ENCODE data around the gene FGF11.

FGF11 gene

GRCh38 chr17:7439462-7440112 lies at the start of gene FGF11:
FGF11 (plus strand) TSS chr17:7439512; CDS start chr17:7439621, 109 bp downstream.
- DNase-seq, result no peak

DNA sequence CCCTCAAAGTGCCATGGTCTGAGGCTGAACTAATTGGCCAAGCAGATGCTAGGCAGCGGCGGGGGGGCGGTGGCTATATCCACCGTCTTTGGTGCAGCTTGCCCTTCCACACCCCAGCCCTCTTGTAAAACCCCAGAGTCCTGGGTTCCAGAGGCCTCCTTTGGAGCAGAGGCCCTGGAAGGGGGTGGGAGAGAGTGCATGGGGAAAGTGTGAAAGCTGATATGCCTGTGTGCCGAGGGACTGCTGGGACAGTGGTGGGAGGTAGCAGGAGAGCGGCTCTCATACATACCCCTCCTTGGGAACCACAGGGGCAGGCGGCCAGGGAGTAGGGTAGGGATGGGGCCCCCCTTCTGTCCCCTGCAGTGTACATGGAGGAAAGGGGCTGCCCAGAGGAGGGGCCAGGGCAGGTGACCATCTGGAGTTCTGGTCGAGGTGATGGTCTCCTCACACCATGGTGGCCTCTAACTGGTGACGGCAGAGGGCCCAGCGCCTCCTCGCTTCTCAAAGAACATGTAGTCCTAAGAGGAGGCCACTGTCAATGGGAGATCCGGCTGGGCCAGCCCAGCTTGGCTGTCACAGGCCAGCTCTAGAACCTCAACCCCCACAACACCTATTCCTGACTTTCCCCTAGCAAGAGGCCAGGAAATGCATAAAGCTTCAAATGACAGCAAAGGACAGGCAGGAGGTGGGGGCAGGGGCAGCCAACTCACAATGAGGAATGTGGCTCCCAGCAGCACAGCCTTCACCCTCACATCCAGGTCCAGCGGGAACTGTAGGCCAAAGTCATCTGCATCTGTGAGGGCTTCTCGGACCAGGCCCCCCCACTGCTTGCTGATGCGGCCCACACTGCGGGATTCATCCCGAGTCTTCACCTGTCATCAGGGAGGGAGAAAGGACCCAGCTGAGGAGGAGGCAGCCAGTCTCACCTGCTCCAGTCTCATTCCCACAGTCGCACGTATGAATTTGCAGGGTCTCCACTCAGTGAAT lies 49.1 kb upstream of the FGF11 start:
- no peak for DNase-seq

- no peak for DNase-seq
Observed at GRCh38 chr17:7391307-7391706, 48.0 kb upstream of the FGF11 start.

- no peak for DNase-seq
Observed at GRCh38 chr17:7392696-7393612, 46.4 kb upstream of the FGF11 start.

DNA sequence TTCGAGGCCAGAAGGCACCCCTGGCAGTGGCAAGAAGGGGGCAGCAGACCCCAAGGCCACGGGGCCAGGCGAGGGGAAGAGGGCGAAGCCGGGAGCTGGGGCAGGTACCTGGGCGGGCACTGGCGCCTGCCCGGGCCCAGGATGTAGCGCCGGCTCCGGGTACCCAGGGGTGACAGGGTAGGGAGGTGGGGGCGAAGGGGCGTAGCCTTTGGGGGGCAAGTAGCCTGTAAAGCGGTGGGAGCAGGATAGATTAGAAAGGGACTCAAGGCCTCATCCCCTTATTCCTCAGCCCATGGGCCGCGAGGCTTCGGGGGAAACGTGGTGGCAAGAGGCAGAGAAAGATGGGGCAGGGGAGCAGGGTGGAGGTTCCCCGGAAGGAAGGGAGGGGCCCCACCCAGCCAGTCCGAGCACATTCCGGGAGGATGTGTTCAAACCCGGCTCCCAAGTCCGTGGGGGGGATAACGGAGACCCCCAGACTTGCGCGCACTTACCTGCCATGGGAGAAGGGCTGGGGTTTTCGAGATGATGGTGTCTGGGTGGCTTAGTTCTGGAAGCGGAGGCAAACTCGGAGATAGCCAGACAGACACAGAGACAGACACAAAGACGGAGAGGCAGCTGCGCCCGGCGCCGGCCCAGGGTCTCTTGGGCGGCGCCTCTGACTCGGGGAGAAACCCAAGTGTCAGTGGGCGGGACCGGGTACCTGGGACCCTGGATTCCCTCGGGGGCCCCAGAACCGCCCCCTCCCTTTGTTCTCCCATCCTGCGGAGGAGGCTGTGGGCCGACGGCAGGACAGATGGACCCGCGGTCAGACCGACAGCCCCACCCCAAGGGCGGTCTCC lies 45.5 kb upstream of the FGF11 start:
- peak; percentile 66 for DNase-seq

- DNase-seq, result peak; percentile 62
Observed at GRCh38 chr17:7394452-7395191, 44.7 kb upstream of the FGF11 start, which contains the start of gene PLSCR3. PLSCR3 (minus strand) TSS chr17:7394525; CDS start chr17:7394110, 415 bp downstream.

DNA sequence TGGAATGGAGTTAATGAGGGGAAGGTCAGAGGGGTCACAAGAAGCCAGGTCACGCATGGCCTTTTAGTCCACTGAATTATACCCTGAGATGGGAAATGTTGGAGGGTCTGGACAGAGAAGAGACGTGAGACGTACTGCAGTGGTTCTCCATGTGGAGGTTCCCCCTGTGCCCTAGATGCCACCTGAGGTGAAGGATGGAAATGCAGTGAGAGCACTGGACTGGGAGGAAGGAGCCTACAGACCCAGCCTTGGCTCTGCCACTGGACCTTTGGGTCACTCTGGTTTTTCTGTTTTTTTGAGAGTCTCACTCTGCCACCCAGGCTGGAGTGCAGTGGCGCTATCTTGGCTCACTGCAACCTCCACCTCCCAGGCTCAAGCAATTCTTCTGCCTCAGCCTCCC lies 43.2 kb upstream of the FGF11 start:
- no peak for DNase-seq

- no peak for DNase-seq
Observed at GRCh38 chr17:7398612-7399011, 40.7 kb upstream of the FGF11 start.

GRCh38 chr17:7403043-7403726 lies 36.1 kb upstream of the FGF11 start:
- no peak for DNase-seq

DNA sequence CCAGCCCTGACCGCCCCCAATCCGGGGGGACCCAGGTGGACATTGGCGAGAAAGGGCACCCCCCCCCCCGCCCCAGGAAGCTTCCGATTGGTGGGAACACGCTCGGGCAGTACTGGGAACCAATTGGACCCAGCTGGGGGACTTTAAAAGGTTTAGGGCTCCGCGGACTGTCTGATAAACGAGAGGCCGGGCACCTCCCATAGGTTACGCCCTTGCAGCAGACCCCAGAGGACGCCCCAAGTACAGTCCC lies 35.7 kb upstream of the FGF11 start:
- no peak for DNase-seq

GRCh38 chr17:7403977-7404736 lies 35.2 kb upstream of the FGF11 start, which contains the start of gene TMEM256:
TMEM256 (minus strand) TSS chr17:7404097; CDS start chr17:7404084, 13 bp downstream.
- peak; percentile 97 for DNase-seq

DNA sequence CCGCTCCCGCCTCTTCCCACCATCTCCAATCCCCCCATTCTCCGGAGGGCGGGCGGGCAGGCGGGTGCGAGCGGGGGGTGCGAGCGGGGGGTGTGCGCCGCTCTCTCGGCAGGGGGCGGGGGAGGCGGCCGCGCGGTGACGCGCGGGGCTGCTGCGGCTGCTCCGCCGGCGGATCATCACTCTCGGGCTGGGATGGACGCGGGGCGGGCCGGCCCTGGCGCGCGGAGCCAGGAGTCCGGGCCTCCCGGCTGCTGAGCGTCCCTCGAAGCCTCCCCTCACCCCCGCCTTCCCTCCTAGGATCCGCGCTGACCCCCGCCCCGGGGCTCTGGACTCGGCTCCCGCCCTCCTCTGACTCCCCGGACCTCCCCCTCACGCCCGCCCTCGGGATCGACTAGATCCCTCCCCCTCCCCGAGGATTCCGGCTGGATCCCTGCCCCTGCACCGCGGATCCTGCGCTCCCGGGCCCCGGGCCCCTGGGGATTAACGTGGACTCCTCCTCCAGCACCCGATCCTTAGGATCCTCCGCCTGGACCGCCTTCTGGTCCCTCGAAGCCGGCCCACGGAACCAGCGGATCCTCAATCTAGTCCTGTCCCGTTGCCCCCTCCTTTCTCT lies 34.5 kb upstream of the FGF11 start:
- DNase-seq, result peak; percentile 64

- no peak for DNase-seq
Observed at GRCh38 chr17:7405350-7406234, 33.7 kb upstream of the FGF11 start.

DNA sequence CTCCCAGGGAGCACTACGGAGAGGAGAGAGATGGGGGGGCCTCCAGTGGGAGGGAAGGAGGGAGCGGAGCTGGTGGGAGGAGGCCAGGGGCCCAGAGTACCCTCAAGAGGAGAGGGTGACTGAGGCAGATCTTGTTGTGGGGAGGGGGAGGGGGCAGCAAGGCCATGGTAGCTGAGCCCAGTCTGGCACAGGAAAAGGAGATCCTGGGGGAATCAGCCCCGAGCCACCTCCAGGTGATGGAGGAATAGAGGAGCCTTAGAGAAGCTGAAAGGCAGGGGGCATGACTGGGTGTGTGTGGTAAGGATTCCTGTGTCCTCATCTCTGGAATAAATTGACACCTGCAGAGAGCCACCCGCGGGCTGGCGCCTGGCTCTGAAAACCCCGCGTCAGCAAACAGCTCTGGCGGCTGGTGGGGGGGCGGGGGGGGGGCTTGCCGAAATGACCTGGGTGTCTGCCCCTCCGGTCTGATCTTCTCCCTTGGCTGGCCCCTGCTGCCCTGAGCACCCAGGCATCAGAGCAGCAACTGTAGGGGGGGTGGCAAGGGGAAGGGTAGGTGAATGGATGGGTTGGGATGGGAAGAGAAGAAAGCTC lies 33.0 kb upstream of the FGF11 start:
- DNase-seq, result no peak

- no peak for DNase-seq
Observed at GRCh38 chr17:7407082-7407481, 32.2 kb upstream of the FGF11 start.

- no peak for DNase-seq
Observed at GRCh38 chr17:7407485-7408251, 31.6 kb upstream of the FGF11 start, which contains the start of gene NLGN2. NLGN2 (plus strand) TSS chr17:7407845; CDS start chr17:7408256, 411 bp downstream.

DNA sequence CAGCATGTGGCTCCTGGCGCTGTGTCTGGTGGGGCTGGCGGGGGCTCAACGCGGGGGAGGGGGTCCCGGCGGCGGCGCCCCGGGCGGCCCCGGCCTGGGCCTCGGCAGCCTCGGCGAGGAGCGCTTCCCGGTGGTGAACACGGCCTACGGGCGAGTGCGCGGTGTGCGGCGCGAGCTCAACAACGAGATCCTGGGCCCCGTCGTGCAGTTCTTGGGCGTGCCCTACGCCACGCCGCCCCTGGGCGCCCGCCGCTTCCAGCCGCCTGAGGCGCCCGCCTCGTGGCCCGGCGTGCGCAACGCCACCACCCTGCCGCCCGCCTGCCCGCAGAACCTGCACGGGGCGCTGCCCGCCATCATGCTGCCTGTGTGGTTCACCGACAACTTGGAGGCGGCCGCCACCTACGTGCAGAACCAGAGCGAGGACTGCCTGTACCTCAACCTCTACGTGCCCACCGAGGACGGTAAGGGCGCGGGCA lies 31.0 kb upstream of the FGF11 start:
- DNase-seq, result peak; percentile 10

Data from CD4-positive, alpha-beta T cell treated with Interleukin-4 for 4 hours (primary cell).